ENCODE data around the gene ARL6IP4.
A peak's percentile ranks its signal among the peaks of the same experiment; 100 is the strongest.

ARL6IP4 gene

DNA sequence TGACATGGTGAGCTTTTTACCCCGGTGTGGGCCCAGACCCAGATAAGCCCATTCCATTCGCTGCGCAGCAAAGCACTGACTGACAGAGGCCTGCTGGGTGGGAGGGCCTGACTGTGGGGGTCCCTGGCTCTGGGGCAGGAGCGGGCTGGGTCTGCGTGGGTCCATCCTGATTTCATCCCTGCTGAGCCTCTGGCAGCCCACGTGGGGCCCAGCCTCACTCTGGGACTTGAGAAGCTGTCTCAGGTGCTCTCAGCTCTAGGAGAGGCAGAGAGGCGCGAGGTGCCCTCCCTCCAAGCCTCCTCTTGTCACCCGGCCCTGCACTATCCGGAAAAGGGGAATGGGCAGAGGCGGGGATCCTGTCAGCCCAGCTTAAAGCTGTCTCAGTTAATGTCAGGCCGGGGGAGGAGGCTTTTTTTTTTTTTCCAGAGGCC, 15.1 kb upstream of the ARL6IP4 start:
- DNase-seq (ENCODE audit: low read depth, low spot score): no peak
- no peak for TF ChIP-seq CTCF (IDR thresholded peaks at IDR 0.05; ENCODE audit: low read depth, low read length)
- in situ Hi-C loops (cut with HindIII; ENCODE audit: low sequenced_read_pairs): no loop called here
- peak overlapping the region; percentile 80 for H3K4me3 ChIP-seq (ENCODE audit: low read depth, low read length)

DNA sequence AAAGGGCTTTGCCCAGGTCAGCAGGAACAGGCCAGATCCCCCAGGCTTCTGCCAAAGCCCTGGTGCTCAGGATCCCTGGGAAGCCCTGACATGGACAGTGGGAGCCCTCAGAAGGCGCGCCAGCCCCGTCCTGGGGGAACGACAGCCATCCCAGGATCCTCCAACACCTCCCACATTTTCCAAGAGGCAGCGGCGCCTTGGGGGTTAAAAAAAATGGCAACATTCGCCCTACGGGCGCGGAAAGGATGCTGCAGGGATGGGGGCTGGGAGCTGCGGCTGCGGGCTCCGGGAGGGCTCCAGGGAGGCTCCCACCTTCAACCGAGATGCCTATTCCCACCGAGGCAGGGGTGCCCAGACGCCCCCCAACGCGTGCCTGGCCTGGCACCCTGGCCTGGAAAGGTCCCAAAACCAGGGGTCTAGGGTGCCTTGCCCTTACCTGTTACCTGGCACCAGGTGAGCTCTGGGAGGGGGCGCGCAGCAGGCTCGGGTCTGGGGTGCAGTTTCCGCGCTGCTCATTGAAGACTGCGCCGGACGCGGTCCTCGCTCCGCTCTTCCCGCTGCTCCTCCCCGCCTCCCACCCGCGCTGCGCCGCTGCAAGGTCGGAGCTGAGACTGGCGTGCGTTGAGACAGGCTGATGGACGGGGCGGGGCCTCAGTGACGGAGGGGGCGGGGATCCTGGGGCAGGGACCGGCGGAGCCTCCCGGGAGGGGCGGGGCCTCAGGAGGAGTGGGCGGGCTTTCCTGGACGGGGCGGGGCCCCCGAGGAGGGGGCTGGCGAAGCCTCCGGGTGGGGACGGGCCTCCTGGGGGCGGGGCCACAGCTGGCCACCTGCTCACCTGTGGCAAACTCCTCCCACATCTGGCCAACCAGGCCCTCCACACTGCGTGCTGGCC, 14.4 kb upstream of the ARL6IP4 start, which contains the start of gene ABCB9:
Gene ABCB9, minus strand, starts transcription at position 613 of the 892 bp plus-strand sequence. CDS start 6,228 bp downstream, outside the sequence.
- peak within 1 kb of the TSS; percentile 80 for H3K4me3 ChIP-seq (ENCODE audit: low read depth, low read length)
- in situ Hi-C loops (cut with HindIII; ENCODE audit: low sequenced_read_pairs): no loop called here
- TF ChIP-seq CTCF (IDR thresholded peaks at IDR 0.05; ENCODE audit: low read depth, low read length): no peak
- DNase-seq (ENCODE audit: low read depth, low spot score): peak; percentile 86

GRCh38 chr12:122966743-122967550, 13.5 kb upstream of the ARL6IP4 start:
- TF ChIP-seq CTCF (IDR thresholded peaks at IDR 0.05; ENCODE audit: low read depth, low read length): no peak
- in situ Hi-C loops (cut with HindIII; ENCODE audit: low sequenced_read_pairs): no loop called here
- no peak overlapping the region for H3K4me3 ChIP-seq (ENCODE audit: low read depth, low read length)
- DNase-seq (ENCODE audit: low read depth, low spot score): no peak

GRCh38 chr12:122968104-122968503, 12.4 kb upstream of the ARL6IP4 start:
- H3K4me3 ChIP-seq (ENCODE audit: low read depth, low read length): no peak overlapping the region
- no peak for TF ChIP-seq CTCF (IDR thresholded peaks at IDR 0.05; ENCODE audit: low read depth, low read length)
- in situ Hi-C loops (cut with HindIII; ENCODE audit: low sequenced_read_pairs): no loop called here
- no peak for DNase-seq (ENCODE audit: low read depth, low spot score)

GRCh38 chr12:122969676-122970075, 10.8 kb upstream of the ARL6IP4 start:
- no peak overlapping the region for H3K4me3 ChIP-seq (ENCODE audit: low read depth, low read length)
- in situ Hi-C loops (cut with HindIII; ENCODE audit: low sequenced_read_pairs): no loop called here
- TF ChIP-seq CTCF (IDR thresholded peaks at IDR 0.05; ENCODE audit: low read depth, low read length): no peak
- DNase-seq (ENCODE audit: low read depth, low spot score): no peak

GRCh38 chr12:122974274-122974891, 6.1 kb upstream of the ARL6IP4 start:
- H3K4me3 ChIP-seq (ENCODE audit: low read depth, low read length): peak overlapping the region; percentile 96
- DNase-seq (ENCODE audit: low read depth, low spot score): peak; percentile 99
- TF ChIP-seq CTCF (IDR thresholded peaks at IDR 0.05; ENCODE audit: low read depth, low read length): no peak
- in situ Hi-C loops (cut with HindIII; ENCODE audit: low sequenced_read_pairs): no loop called here
